GM18498 (cell line): ENCODE measurements around the gene MPZL3.

Experiments
- ATAC-seq: cut with Tn5 transposase; IDR thresholded peaks from one replicate; pipeline ENCODE4 v1.9.1; 2021; ENCODE audit warnings: mild to moderate bottlenecking, moderate library complexity; ENCODE audit not compliant: unreplicated experiment

The MPZL3 gene

DNA sequence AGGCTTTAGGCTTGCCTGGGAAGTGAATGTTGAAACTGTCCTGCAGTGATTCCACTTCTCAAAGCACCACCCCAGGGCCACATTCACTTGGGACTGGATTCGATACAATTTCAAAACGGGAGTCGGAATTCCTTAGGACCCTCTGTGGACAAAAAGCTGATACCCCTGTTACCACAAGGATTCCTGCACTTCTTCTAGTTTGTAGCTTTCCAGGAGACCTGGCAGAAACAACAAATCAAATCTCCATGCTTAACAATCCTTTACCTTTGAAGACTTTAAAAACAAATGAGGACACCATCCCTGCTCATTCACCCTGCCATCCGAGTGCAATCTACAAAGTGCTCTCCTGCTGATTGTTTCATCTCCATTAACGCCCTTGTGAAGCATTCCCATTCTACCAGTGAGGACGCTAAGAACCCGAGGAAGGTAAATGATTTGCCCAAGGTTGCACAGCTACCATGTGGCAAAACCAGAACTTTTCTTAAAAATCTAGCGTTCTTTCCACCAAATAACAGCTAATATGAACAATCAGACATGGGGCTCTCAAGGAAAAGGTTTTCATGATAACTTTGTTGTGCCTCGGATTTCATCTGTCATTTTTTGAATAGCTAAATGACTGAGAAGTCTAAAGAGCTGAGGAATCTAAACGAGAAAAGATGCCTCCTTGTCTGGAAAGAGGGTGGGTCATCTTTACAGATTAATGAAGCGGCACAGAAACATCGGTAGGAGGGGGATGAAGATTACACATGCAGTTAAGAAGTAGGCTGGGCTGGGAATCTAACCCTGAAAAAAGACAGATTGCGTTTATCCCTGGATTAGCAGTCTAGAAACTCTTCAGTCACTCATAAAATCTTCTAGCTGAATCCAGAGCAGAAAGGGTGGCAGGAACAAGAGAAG, 12.7 kb upstream of the MPZL3 start:
- no peak for ATAC-seq

DNA sequence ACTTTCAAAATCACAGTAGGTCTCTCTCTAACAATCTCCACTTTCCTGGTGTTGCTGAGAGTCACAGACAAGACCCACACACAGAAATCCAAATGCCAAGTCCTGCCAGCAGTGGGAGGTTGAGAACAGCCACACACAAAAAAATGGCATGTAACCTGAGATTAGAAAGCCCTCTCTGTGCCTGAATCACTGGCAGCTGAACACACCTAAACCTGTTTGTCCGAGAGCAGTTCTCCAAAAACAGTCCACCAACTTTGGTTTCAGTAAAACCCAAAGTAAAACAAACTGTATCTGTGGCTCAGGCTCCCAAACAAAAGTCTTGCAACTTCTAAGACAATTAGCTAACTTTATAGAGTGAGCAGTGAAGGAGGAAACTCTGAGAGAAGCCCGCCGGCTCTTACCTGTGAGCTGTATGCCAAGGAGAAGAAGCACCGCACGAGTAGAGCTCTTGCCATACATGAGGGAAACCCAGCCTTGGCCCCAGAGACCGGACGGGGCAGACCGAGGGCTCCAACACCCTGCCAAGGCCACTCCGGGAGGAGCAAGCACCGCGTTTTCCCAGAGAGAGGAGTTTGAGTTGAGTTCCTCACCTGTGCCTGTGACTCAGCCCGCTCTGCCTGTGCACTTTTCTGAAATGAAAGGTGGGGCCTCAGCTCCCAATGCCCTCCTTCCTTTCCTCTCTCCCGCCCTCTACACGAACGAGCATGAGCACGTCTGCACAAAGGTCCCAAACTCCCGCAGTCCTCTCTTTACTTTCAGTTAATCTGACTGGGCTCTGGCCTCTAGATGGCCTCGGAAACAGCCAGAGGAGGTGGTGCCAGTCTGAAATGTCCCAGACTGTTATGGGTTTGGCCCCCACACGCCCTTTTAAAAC, 11.8 kb upstream of the MPZL3 start, which contains the start of gene MPZL2:
MPZL2 (minus strand) TSS at position 603 of the 874 bp plus-strand sequence; CDS start at position 459, 144 bp downstream.
- ATAC-seq, result no peak

DNA sequence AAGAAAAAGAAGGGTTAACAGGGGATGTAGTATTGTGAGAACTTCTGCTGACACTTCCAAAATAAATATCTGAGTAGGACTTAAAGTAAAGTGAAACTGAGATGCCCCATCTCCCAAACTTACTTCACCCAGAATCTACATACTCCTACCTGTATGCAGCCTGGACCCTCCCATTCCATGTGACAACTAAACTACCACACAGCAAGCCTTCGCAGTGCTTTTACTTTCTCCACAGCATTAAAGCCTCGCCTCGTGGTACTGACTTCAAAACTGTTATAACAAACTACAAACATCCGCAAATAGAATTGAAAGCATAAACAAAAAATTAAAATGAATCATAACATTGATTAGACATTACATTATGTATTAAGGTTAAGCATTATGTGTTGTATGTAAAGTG, 10.9 kb upstream of the MPZL3 start:
- no peak for ATAC-seq

DNA sequence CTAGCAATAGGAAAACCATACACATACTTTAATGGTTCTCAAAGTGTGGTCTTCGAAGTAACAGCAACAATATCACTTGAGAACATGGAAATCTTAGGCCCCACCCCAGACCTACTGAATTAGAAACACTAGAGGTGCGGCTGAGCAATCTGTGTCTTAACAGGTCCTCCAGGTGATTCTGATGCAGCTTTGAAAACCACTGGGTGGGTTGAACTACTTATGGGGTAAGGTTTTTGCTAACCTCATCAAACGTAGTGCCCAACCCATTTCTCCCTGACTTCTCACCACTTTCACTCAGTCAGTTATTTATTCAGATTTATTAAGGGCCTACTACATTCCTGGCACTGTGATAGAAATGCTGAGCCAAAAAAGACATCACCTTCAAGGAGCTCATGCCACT, 8.2 kb upstream of the MPZL3 start:
- ATAC-seq, result no peak

DNA sequence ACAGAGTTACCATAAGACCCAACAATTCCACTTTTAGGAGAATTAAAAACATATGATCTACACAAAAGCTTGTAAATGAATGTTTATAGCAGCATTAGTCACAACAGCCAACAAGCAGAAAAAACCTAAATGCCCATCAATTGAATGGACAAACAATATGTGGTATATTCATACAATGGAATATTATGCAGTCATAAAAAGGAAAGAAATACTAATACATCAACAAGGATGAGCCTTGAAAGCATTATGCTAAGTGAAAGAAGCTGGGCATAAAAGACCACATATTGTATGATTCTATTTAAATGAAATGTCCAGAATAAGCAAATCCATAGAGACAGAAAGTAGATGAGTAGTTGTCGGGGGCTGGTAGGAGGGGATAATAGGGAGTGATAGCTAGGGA, 7.0 kb upstream of the MPZL3 start:
- ATAC-seq, result no peak

DNA sequence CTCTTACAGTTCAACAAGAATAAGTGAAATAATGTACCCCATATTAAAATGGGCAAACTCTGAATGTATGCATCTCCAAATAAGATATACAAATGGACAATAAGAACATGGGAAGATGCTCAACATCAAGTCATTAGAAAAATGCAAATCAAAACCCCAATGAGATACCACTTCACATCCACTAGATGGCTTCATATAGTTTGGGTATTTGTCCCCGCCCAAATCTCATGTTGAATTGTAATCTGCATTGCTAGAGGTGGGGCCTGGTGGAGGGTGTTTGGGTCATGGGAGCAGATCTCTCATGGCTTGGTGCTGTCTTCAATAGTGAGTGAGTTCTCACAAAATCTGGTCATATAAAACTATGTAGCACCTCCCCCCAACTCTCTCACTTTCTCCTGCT, 6.2 kb upstream of the MPZL3 start:
- no peak for ATAC-seq

DNA sequence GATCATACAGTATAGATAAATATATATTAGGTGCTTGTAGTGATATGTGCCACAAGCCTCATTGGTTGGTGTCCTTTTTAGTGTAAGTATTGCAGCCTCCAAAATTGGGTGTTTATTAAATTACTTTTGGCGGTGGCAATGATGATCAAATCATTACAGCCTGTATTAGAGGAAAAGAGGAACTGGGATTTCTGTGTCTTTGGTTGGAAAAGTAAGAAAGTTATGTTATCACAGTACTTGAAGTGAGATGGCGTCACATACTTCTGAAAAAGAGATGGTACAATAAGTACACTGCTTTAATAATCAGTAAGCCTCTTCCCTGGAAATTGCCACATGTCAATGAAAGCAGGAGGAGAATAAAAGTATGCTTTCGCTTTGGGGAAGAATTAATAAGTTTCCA, 523 bp upstream of the MPZL3 start:
- ATAC-seq, result peak; percentile 23

DNA sequence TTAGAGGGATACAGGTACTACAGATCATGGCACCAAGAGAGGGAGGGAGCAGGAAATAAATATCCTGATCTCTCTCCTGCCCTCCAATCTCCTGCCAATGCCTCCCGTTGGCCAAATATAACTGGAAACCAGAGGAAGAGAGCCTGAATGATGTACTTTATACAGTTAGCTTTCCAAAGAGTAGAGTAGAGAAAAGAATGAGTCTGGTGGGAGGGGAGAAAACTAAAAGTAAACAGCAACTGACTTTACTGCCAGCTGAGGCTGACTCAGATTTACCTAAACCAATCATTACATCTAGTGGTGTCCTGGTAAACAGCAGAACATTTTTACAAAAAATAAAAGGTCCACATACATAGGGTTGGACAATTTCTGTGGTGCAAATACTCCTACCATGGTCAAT, 5.1 kb downstream of the MPZL3 start:
- no peak for ATAC-seq

DNA sequence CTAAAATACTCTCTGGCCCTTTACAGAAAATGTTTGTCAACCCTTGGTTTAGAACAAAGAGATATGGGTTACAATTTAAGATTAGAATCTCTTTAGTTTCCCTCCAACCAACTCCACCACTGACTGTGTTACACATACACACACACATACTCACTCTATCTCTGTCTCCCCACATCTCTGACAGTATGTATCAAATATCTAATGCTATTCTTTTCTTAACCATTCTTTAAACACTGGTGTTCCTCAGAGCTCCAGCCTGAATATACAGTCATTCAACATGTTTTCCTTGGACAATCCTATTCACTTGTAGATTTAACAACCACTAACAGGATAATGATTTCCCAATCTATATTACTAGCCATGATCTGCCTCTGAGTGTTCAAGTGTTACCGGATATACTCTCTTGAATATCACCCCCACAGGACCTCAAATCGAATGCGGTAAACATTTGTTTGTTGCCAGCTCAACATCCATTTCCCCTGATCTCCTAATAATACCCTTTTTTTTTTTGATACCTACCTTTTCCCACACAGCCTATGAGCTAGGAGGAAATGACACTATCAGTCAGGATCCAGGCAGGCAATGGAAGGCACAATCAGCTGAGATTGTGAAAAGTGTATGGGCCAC, 6.1 kb downstream of the MPZL3 start:
- ATAC-seq, result no peak

DNA sequence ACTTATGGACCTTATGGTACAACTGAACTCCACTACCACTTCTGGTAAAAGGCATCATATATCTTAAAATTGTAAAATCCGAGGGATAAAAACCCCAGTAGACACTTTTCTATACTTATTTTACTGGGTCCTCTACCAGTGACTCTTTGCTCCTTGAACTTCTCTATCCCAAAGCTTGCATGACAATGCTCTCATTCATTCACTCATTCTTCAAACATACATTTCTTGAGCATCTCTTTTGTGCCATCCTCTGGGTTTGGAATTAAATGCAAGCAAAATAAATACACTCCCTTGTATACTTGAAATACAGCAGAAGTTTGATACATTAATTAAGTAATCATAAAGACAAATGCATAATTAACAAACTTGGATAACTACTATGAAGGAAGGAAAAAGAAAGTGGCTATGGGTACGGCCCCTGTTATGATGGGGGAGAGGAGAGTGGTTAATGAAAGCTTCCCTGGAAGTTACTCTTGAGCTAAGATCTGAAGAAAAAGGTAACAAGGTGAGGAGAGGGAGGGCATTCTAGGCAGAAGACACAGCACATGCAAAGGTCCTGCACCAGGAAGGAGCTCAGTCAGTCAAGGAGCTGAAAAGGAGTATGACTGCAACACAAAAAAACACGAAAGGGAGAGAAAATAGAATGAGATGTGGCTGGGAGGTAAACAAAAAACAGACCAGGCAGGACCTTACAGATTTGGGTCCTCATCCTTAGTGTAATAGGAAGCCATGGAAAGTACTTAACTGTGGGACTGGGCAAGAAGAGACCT, 8.0 kb downstream of the MPZL3 start:
- ATAC-seq, result no peak

DNA sequence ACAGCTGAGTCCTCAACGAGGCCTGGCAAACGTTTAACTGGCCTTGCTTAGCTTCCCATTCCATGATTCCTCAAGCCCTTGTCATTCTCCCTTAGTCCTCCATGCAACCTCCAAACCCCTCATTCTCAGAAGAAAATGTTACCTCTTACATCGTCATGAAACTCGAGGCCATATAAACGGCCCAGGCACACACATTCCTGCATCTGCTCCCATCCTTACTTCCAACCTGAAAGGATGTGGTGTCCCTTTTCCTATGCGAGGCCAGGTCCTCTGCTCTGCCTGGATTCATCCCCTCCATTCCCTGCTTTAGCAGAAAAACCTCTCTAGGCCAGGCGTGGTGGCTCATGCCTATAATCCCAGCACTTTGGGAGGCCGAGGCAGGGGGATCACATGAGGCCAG, 9.0 kb downstream of the MPZL3 start:
- ATAC-seq, result no peak

DNA sequence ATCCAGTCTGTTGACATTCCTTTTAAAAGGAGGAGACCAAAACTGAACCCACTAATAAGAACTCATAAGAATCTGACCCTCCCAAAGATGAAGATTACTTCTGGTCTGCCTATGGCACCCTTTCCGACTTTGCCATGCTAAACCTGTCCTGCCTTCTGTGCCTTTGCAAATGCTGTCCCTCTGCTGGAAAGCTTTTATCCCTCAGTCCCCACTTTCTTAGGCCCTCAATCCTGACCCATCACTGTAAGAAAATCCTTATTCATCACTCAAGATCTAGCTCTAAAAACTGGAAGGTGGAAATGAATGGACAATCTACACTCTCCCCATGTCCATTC, 10.4 kb downstream of the MPZL3 start:
- no peak for ATAC-seq

DNA sequence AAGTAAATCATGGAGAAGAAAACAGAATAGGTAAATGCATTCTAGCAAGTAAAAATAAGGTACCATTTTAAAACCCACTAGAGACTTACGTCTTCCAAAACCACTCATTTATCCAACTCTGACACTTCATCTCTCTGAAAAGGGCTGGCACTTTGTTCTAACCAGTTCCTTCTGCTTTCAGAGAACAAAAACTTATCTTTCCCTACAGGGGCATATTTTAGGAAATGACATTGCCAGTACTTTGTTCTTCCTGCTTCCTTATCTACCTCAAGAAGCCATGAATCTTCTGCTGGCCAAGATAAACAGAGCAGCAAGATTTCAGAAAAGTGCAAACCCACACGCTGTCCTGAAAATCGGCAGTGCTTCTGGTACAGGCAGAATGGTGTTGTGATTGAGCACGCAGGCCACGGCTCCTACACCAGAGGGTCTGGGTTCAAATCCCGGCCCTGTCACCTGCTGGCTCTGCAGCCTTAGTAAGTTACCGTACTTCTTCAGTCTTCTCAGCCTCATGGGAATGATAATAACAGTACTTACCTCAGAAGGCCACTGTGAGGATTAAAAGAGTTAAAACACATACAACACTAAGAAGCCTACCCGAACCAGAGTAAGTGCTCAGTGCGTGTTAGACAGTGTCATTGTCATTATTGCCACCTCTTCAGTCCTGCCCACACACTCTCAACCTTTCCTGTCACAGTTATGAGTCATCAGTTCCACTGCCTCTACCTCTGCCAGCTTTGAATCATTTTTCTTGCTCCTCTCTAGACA, 11.0 kb downstream of the MPZL3 start:
- peak; percentile 89 for ATAC-seq

DNA sequence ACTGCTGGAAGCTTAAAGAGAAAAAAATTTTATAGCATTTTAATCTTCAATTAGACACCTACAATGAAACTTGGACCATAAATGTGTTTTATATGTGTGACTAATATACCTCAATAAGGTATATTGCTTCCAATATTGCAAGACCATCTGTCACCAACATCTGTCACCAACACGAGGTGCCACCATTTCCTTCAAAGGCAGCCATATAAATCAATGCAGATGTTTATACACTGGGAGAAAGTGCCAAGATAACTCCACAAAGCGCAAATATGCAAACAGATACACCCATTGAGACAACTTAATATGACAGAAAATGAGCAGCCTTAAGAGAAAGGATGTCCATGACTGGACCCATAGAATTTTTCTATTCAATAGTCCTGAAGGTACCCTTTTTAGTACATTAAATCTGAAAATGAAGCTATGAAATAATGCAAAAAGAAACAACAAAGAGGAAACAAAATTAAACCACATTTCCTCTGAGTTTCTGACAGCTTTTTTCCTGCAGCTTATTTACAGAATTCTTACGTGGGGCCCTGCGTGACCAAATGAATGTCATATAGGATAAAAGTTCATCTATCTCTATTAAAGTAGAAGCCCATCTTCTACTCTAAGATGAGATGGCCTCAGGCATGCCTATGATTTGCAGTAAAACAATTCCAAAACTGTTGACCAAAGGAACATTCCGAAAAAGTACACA, 12.5 kb downstream of the MPZL3 start:
- ATAC-seq, result no peak

DNA sequence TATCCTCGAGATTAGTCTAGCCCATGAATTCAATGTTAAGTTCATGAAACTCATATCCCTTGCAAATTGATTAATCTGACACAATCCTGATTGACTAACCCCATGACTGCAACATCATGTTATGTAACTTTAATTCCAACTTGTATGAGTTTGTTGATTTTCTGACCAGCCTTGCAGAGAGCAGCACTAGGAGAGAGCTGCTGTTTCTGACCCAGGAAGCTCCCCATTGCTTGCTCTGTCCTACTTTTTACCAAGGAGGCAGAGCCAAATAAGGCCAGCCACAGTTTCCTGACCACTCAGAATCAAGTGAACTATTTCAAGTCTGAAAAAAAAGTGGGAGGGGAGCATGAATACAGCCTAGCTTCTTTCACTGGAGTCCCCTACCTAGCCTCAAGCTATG, 13.2 kb downstream of the MPZL3 start:
- no peak for ATAC-seq

DNA sequence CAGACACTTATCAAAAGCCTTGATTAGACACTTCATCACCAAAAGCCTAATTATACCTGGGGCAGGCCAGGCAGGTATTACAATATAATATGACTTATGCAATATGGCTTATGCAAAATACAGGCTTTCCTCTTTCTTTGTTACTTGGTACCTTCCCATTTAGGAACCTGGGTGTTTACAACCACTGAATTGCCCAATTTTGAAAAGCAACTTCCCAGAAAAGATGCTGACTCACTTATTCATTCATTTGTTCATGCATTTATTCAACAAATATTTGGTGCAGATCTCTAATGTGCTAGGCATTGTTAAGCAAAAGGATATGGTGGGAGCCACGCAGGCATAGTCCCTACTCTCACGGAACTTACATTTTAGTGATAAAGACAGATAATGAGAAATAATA, 13.7 kb downstream of the MPZL3 start:
- ATAC-seq, result no peak

DNA sequence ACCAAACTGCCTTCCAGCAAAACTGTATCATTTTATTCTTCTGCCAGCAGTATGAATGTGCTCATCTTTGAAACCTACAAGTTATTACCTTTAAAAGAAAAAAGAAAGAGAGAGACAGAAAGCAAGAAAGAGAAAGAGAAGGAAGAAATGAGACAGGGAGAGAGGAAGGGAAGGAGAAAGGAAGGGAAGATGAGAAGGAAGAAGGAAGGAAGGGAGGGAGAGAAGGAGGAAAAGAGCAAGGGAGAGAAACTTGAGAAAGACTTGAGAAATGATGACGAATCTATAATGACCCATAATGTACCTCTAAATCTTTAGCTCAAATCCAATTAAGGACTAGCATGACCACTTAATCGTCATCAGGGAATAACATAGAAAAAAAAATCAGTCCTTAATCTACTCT, 16.0 kb downstream of the MPZL3 start:
- ATAC-seq, result no peak

DNA sequence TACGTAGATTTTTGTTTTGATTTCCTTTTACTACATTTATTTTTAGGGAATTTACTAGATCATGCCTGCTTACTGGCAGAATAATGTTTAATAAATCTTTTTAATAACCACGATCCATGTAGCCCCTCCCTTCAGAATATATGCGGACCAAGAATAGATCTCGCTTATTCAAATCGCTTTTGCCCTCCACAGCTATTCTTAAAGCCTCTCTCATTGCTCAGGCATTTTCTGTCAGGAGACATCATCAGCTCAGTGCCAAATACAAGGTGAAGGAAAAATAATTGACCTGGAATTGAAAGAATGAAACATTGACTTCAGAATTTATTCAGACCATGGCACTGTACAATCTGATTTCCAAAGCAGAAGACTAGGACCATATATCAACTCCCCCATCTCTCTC, 17.3 kb downstream of the MPZL3 start:
- no peak for ATAC-seq

DNA sequence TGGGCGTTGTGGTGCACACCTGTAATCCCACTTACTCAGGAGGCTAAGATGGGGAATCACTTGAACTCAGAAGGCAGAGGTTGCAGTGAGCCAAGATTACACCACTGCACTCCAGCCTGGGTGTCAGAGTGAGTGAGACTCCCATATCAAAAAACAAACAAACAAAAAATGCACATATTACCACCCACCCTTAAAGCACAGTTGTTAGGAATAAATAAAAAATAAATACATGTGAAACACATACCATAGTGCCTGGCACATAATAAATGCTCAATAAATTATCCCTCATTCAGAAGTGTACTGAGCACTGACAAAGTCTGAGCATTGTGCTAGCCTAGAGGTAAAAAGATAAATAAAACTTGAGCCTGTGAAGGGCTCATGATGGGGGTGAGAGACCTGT, 18.3 kb downstream of the MPZL3 start:
- no peak for ATAC-seq

DNA sequence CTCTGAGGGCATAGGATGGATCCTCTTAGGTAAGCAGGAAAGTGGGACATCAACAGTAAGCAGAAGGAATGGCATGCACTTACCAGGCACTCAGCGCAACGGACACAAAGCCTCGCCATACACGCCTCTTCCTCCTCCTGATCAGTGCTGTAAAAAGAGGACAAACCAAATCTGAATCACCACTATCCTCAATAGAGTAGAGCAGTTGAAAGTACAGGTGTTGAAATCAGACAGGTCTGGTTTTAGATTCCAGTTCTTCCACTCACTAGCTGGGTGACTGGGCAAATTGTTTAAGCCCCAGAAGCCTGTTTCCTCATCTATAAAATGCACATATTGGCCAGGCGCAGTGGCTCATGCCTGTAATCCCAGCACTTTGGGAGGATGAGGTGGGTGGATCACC, 18.8 kb downstream of the MPZL3 start:
- no peak for ATAC-seq
